ENCODE results near the gene CPS1.

DNA sequence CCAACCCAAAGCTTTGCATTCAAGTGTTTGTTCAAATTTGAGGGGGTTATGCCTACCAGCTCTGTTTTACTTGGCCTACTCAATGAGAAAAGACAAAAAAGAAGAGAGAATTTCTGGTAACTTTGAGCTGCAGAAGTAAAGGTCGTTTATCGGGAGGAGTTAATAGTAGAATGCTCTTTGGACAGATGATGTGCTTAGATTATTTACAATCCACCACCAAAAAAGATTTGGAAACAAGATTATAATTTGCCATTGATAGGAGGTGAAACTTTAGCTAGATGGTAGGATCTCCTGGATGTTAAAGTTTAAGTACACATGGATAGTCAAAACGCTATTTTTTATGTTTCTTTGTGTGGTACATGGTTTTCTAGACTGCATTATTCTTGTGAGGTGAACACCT, 24.9 kb upstream of the CPS1 start:
- TF ChIP-seq, protein P1, sequence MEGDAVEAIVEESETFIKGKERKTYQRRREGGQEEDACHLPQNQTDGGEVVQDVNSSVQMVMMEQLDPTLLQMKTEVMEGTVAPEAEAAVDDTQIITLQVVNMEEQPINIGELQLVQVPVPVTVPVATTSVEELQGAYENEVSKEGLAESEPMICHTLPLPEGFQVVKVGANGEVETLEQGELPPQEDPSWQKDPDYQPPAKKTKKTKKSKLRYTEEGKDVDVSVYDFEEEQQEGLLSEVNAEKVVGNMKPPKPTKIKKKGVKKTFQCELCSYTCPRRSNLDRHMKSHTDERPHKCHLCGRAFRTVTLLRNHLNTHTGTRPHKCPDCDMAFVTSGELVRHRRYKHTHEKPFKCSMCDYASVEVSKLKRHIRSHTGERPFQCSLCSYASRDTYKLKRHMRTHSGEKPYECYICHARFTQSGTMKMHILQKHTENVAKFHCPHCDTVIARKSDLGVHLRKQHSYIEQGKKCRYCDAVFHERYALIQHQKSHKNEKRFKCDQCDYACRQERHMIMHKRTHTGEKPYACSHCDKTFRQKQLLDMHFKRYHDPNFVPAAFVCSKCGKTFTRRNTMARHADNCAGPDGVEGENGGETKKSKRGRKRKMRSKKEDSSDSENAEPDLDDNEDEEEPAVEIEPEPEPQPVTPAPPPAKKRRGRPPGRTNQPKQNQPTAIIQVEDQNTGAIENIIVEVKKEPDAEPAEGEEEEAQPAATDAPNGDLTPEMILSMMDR (IDR thresholded peaks at IDR 0.05; ENCODE audit: borderline replicate concordance, extremely low read depth, low read length, poor library complexity, severe bottlenecking), result no peak
- no peak for TF ChIP-seq EZH2 (IDR thresholded peaks at IDR 0.05; ENCODE audit: borderline replicate concordance, low read depth, low read length, severe bottlenecking)

All from DND-41 (cell line).